ENCODE measurements around the gene SEPTIN5. TPM values are rescaled to one million over a fixed set of nuclear protein-coding genes. Genes with fewer than 3 reads are reported as not detected.

SEPTIN5 gene
- total RNA-seq, 1 donor from 2014 or later: 109 TPM

DNA sequence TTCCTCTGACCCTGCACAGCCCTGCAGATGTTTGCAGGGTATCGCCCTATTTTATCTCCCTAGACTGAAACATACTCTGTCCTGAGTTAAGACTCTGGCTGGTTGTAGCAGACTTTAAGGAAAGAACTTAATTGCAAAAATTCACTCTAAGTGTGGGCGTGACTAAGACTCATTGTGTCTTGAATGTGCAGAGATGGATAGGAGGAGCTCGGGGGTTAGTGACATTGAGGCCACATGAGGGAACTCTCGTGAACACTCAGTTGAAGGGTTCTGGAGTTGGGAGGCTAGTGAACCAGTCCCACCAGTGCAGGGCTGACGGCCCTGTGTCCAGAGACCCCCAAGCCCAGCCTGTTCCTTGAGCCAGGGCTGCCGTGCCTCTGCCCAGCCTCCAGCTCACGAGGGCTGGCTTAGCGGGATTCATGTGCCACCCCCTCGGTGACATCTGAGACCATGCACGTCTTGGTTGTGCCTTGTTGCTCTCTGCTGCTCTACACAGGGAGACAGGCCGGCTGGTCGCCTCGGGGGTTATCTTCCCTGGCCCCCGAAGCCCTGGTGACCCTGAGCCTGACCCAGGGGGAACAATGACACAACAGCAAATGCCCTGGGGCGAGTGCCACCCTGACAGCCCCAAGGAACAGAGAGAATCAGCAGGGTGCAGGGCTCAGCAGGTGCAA, 34.8 kb downstream of the SEPTIN5 start:
- peak; percentile 67 for DNase-seq

DNA sequence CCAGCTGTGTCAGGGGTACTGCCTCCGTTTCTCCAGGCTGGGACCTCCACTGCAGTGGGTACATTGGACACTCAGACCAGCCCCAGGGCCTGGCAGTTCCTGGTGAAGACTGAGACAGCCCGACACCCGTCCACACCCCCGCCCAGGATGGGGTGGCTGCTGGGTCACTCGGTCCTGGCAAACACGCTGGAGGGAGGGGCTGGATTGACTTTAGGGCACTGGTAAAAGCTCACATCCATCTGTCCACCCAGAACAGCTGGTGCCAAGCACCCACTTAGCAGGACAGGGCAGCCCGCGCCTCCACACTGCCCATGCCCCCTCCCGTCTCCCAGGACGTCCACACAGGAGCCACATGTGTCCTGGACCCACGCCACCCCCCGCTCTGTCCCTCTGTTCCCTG, 35.6 kb downstream of the SEPTIN5 start:
- DNase-seq: peak; percentile 82

DNA sequence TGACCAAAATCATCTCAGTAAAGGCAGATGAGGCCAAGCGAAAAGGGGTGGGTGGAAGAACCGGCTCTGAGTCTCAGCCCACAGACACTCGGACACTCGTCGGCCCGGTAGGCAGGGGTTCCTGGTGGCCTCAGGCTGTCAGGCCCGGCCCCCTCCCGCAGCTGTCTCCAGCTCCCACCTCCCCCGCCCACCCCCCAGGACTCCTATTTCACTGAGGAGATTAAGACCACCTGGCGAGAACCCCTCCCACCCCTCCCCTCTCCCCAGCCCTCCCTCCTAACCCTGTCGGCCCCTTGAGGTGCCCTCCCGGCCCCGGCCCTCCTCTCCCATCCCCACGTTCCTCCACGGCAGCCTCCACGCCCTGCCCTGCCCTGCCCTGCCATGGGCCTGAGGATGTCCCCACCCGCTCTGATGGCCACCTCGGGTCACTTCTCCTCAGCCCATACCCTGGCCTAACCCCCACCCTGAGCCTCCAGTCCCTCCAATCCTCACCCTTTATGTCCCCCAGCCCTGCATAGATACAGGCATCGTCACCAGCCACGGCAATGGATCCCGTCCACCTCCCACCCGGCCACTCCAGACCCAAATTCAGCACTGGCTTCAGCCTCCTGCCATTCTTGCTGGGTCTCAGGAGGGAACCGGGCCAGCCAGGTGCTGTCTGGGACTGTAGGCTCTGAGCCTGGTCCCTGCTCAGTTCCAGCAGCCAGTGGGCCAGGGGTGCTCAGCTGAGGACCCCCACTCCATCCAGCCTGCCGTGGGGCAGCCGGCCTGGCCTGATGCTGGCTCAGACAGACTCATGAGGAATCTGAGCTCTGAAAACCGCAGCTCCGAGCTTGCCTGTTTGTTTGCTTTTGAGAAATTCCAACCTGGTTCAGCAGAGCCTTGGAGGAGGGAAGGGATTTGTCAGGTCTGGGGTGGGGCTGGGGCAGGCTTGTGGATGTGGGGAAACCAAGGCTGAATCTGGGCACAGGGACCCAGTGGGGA, 36.5 kb downstream of the SEPTIN5 start:
- peak; percentile 67 for DNase-seq

GRCh38 chr22:19751497-19752245, 37.4 kb downstream of the SEPTIN5 start:
- no peak for DNase-seq

GRCh38 chr22:19753090-19753842, 39.0 kb downstream of the SEPTIN5 start:
- DNase-seq: no peak

GRCh38 chr22:19753996-19754700, 39.8 kb downstream of the SEPTIN5 start:
- DNase-seq: no peak

DNA sequence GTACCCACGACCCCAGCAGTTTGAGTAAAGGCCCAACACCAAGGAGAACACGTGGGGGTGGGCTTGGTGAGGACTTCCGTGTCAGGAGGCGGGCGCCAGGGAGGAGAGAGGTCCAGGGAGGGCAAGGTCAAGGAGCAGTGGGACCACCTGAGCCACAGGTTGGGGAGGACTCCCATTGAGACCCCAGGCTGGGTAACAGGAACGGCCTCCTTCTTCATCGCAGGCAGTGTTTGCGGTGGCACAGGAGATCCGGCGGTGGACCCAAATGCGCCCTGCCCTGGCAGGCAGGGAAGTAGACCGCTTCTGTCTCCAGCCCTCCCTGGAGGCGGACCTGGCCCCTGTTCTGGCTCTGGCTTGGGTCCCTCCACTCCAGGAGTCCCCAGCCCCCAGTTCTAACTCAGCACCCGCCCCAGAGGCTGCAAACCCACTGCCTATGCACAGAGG, 40.4 kb downstream of the SEPTIN5 start:
- DNase-seq: no peak

- DNase-seq: no peak
These were observed 40.9 kb downstream of the SEPTIN5 start for GRCh38 chr22:19755145-19755710.

GRCh38 chr22:19755722-19756287, 41.5 kb downstream of the SEPTIN5 start:
- no peak for DNase-seq

- DNase-seq: no peak
These were observed 42.2 kb downstream of the SEPTIN5 start for GRCh38 chr22:19756288-19757128.

DNA sequence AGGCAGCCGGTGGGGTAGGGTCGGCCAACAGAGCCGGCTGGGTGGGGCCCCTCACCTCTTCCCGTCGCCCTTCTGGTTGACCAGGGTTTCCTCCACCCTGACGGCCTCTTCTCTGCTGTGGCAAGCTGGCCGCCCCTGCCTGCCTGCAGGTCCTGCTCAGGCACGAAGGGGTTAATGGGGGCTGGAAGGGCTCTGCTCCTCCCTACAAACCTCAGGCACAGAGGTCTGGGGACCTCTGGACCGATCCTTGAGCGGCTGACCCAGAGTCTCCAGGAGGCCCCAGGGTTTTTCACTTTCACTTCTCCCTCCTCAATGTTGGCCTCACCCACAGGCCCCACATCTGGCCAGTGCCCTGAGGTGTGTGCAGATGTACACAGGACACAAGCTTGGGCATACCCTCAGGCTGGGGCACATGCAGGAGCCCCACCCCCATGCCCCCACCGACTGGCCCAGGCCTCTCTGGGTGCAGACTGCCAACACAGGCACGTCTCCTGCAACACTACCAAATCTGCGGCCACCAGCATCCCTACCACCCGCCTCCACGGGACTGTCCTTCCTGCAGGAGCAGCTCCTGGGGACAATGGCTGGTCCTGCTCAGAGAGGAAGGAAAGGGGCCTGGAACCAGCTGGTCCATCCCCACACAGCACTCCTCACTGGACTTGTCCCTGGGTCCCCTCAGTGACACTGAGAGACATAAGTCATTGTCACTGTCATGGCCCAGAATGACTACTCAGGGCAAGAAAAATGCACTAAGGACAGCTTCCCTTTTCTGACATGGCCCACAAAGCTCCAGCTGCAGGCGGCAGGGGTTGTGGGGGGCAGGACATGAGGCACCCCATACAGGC, 43.1 kb downstream of the SEPTIN5 start:
- no peak for DNase-seq

- DNase-seq: peak; percentile 76
These were observed 43.9 kb downstream of the SEPTIN5 start for GRCh38 chr22:19757985-19758895.

GRCh38 chr22:19758896-19759426, 44.7 kb downstream of the SEPTIN5 start:
- DNase-seq: peak; percentile 58

- peak; percentile 59 for DNase-seq
These were observed 45.2 kb downstream of the SEPTIN5 start for GRCh38 chr22:19759427-19760057.

DNA sequence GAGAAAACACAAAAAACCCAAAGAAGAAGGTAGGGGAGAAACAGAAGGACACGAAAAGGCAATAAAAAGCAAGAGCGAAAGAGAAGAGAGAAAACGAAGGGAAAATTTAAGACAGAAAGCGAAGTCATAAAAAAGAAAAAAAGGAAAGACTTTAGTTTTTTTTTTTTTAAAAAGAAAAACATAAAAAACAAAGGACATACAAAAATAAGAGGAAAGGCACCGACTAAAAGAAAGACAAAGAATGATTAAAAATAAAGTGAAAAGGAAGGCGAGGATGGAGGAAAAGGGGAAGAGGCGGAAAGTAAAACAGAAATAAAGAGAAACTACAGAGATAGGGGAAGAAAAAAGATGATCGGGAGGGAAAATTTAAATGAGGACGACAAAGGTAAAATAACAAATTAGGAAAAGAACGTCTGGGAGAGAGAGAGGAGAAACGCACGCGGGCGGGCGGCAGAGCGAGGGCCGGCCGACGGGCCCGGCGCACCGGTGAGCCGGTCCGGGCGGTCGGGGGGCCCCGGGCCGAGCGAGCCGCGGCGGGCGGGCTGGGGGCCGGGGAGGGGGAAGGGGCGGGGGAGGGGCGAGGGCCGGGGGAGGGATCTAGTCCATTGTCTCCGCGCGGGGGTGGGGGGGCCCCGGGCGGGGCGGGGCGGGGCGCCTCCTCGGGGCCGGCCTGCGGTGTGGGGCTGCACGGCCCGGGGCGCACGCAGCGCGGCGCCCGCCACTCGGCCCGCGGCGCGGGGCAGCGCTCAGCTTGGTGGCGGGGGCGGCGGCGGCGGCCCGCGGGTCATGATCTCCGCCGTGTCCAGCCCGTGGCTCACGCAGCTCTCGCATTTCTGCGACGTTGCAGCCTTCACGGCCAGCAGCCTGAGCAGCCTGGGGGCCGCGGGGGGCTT, 46.0 kb downstream of the SEPTIN5 start, which contains the start of gene TBX1:
Gene TBX1, plus strand, starts transcription at position 721 of the 893 bp plus-strand sequence. Its CDS starts 66 bp downstream, at position 787.
- no peak for DNase-seq

All from tongue (tissue), 2 donors.